KOPT-K1 (cell line): ENCODE data around the gene TMEM168.
"Not testable (repeated sequence)": the region's sequence is repeated elsewhere in the genome, so short reads cannot be mapped to it uniquely, and the experiment has no call there.

Experiments used
- H3K27ac ChIP-seq: fragments of 200-600 bp; sonication (generic); 2 replicates; pipeline ENCODE4 v1.5.1; 2016; ENCODE audit warnings: antibody characterized with exemption, mild to moderate bottlenecking, low read depth, low read length; ENCODE audit not compliant: poor library complexity, severe bottlenecking
- H3K36me3 ChIP-seq: fragments of 200-600 bp; sonication (generic); 2 replicates; pipeline ENCODE4 v1.5.1; 2017; ENCODE audit warnings: antibody characterized with exemption, mild to moderate bottlenecking, low read length, moderate library complexity; ENCODE audit not compliant: insufficient read depth
- H3K9me3 ChIP-seq: fragments of 200-600 bp; sonication (generic); 2 replicates; pipeline ENCODE4 v1.5.1; 2017; ENCODE audit warnings: antibody characterized with exemption, low read length, mild to moderate bottlenecking; ENCODE audit not compliant: insufficient read depth, poor library complexity, severe bottlenecking

TMEM168 gene, protein sequence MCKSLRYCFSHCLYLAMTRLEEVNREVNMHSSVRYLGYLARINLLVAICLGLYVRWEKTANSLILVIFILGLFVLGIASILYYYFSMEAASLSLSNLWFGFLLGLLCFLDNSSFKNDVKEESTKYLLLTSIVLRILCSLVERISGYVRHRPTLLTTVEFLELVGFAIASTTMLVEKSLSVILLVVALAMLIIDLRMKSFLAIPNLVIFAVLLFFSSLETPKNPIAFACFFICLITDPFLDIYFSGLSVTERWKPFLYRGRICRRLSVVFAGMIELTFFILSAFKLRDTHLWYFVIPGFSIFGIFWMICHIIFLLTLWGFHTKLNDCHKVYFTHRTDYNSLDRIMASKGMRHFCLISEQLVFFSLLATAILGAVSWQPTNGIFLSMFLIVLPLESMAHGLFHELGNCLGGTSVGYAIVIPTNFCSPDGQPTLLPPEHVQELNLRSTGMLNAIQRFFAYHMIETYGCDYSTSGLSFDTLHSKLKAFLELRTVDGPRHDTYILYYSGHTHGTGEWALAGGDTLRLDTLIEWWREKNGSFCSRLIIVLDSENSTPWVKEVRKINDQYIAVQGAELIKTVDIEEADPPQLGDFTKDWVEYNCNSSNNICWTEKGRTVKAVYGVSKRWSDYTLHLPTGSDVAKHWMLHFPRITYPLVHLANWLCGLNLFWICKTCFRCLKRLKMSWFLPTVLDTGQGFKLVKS

DNA sequence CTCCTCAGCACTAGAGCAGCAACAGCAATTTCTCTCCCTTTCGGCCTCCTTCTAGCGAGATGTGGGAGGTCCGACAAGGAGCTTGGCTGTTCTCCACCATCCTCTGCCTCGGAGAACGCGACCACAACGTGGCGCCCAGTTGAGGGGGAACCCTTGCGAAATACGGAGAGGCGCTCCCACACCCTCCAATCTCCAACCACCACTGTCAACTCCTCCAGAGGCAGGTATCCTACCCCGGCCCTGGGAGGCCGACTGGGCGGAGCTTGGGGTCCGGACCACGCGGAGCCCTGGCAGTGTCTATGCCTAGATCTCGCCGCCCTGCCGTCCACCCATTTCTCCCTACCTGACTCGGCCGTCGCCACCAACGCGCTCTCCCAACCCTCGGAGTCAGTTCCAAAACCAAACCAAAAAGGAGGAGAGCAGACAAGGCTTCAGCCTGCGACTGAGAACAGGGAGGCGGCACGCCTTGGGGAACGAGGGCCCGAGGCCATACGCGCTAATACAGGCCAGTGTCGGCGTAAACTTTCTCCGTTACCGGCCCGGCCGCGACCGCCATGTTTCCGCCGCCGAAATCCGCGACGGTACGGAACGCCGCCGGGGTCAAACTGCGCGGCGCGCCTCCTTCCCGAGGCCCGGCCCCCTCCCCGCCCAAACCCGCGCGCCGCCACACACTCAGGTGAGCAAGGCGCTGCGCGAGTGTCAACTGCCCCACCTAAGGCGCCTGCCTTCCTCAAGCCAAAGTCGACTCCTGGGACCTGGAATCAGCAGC lies at the start of gene TMEM168:
Gene TMEM168, minus strand, starts transcription at position 577 of the 769 bp plus-strand sequence. CDS start 5,568 bp downstream, outside the sequence.
- H3K27ac ChIP-seq, result peak within 1 kb of the TSS; percentile 75
- no peaks in the 10 kb centered on the region for H3K9me3 ChIP-seq
- H3K36me3 ChIP-seq, result no peaks in the 10 kb centered on the region

DNA sequence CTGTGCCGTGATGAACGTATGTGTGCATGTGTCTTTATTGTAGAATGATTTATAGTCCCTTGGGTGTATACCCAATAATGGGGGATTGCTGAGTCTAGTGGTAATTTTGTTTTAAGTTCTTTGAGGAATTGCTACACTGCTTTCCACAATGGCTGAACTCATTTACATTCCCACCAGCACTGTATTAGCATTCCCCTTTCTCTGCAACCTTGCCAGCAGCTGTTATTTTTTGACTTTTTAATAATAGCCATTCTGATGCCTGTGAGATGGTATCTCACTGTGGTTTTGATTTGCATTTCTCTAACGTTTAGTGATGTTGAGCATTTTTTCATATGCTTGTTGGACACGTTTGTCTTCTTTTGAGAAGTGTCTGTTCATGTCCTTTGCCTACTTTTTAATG lies 45.7 kb upstream of the TMEM168 start:
- H3K27ac ChIP-seq, result not testable (repeated sequence)
- H3K36me3 ChIP-seq, result peaks cover 18% of the 10 kb centered on the region
- peaks cover 30% of the 10 kb centered on the region for H3K9me3 ChIP-seq

DNA sequence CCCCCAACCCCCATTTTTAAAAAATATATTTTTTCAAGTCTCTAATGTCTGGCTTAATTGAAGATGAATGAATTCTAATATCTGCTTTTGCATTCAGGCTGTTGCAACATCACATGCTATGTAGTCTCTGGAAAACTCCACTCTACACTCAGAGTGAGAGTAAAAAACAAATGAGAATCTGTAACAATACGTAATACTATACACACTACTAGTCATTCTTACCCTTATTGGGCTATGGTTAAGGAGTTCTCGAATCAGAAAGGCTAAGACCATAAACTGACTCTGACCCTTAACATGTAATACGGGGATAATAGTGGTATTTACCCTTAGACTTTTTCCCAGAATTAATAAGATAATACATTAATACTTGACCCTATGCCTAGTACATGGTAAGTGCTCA lies 42.9 kb upstream of the TMEM168 start:
- Histone ChIP-seq H3K36me3 (peaks cover 45% of the 10 kb centered on the region), H3K27ac (no peak overlapping the region), H3K9me3 (peaks cover 47% of the 10 kb centered on the region)

DNA sequence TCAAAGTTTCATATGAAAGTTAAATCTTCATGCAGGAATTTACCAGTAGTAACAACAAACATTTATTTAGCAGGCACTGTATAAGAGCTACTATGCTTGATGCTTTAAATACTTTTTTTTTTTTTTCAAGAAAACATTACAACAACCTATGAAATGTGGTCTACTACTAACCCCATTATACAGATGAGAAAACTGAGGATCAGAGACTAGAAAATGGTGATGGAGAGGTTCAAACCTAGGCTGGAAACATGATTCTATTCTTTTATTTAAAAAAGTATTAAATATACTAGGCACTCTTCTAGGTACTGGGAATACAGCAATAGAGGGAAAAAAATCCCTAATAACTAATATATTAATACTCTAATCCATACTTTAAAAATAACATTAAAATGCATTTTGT lies 40.6 kb upstream of the TMEM168 start:
- Histone ChIP-seq H3K9me3 (peaks cover 45% of the 10 kb centered on the region), H3K36me3 (peaks cover 46% of the 10 kb centered on the region), H3K27ac (no peak overlapping the region)

DNA sequence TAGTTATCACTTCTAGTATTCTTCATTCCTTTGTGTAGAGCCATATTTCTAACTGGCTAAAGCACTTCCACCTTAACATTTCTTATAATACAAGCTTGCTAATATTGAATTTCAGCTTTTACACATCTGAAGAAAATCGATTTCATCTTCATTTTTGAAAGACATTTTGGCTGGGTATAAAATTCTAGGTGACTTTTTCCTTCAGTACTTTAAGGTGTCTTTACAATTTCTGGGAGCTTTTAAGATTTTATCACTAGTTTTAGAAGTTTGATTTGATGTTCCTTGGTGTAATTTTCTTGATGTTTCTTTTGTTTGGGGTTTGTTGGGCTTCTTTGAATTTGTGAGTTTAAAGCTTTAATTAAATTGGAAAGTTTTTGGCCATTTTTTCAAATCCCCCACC lies 38.5 kb upstream of the TMEM168 start:
- Histone ChIP-seq H3K36me3 (peaks cover 46% of the 10 kb centered on the region), H3K9me3 (peaks cover 51% of the 10 kb centered on the region), H3K27ac (no peak overlapping the region)

DNA sequence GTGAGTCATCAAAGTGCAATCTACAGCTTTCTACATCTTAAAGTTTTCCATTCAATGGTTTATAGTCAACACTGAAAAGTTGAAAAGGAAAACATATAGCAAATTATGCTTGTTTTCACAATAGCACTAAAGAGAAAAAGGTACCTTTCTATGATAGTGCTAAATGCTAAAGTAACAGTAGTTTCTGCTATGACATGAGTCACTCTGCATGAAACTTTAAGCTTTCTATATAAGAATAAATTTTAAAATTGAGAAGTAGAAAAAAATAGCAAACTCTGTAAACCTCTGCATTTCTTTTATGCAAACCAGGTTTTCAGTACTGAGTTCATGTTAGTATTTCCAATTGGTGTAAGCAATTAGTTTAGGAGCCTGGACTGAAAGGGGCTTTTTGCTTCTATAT lies 31.2 kb upstream of the TMEM168 start:
- Histone ChIP-seq H3K27ac (no peak overlapping the region), H3K9me3 (peaks cover 8% of the 10 kb centered on the region), H3K36me3 (peaks cover 26% of the 10 kb centered on the region)

DNA sequence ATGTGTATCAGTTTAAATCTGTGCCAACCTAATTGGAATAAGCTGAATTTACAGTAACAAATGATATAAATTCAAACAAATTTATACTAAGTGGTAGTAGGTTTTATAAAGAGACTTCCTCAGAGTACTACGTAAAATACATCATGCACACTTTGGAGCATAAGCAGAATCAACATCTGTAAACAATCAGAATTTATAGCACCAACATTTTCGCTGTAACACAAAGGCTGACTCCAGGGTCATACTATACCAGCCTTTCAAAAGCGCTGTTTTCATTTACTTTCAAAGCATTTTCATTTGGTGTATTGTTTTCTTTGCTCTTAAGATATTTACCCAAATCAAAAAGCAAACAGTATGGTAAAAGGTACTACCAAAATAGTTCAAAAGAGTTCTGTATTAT lies 29.3 kb upstream of the TMEM168 start:
- Histone ChIP-seq H3K36me3 (peaks cover 26% of the 10 kb centered on the region; the same call in 1 of the 2 replicates), H3K27ac (no peak overlapping the region), H3K9me3 (peaks cover 2% of the 10 kb centered on the region)

DNA sequence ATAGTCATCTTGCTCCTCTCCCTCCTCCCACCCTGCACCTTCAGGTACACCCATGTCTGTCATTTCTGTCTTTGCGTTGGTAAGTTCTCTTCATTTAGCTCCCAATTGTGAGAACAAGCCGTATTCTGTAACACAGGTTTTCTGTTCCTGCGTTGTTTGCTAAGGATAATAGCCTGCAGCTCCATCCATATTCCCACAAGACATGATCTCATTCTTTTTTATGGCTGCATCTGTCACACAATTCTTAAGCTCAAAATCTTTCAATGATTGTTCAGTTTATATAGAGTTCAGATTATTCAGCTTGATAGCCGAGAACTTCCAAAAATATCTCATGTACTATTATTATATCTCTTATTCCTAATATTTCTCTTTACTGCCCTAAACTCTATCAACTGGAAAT lies 16.0 kb upstream of the TMEM168 start:
- no peak overlapping the region for H3K27ac ChIP-seq
- no peaks in the 10 kb centered on the region for H3K9me3 ChIP-seq
- no peaks in the 10 kb centered on the region for H3K36me3 ChIP-seq

DNA sequence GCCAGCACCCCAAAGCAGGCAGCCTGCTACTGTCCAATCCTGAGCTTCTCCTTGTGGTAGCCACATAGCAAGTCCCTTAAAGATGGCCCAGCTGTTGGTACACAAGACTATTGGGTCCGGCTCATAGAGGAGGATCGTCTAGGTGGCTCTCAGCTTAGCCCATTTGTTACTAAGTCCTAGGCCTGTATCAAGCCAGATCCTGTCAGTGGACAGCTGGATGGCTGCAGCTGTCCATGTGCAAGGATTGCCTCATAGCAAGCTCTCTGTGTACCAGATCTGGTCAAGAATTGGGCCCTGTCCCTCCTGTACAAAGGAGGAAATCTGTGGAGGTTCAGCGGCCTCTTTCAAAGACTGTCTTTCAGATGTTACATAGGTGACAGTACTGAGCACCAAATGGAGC lies 12.2 kb upstream of the TMEM168 start:
- H3K36me3 ChIP-seq, result no peaks in the 10 kb centered on the region
- H3K27ac ChIP-seq, result no peak overlapping the region

DNA sequence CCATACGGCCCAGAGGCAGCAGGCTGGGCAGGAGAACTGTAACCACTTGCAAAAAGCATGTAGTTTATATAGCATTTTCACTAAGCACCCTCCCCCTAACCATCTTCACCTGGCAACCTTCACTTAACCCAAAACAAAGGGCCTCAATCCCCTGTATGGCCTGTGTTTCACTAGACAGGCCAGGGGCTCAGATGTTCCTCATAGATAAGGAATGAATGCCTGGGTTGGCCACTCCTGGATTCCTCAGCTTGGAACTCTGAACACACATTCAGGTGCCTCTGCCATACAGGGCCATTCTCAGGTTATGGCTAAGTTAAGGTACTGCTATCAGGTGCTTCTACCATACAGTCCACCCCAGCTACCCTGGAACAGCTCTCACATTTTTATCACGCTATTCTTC lies 10.3 kb upstream of the TMEM168 start:
- H3K27ac ChIP-seq, result no peak overlapping the region
- no peaks in the 10 kb centered on the region for H3K9me3 ChIP-seq
- H3K36me3 ChIP-seq, result no peaks in the 10 kb centered on the region

More for the DNA sequence above, 12.2 kb upstream of the TMEM168 start:
- no peaks in the 10 kb centered on the region for H3K9me3 ChIP-seq

DNA sequence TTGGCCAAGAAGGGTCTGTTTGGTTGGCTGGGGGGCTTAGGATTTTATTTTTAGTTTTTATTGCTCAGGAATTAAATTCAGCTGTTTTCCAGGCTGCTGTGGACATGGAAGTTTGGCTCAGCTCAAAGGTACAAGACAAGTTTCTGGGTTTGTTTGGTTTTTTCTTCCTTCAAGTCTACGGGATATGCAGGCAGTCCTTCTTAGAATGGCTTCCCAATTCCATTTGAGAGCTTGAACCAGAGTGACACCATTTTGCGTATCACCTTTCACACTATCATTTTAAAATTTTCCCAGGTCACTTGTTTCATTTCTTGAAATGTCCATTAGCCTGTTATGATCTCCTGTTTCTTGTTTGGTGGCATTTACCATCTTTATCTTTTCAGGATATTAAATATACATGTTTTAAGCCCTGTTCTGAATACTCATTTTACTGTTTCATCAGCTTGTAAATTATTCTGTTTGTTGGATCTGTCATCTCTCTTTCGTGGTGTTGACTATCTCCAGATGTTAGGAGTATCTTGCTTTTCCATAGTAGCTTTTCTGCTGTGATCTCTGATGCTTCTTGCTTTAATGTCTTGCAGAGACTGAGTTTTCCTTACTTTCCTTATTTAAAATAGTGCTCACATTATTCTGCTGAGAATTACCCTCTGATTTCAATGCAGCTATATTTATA lies 9.4 kb upstream of the TMEM168 start:
- Histone ChIP-seq H3K9me3 (no peaks in the 10 kb centered on the region), H3K36me3 (no peaks in the 10 kb centered on the region), H3K27ac (no peak overlapping the region)

DNA sequence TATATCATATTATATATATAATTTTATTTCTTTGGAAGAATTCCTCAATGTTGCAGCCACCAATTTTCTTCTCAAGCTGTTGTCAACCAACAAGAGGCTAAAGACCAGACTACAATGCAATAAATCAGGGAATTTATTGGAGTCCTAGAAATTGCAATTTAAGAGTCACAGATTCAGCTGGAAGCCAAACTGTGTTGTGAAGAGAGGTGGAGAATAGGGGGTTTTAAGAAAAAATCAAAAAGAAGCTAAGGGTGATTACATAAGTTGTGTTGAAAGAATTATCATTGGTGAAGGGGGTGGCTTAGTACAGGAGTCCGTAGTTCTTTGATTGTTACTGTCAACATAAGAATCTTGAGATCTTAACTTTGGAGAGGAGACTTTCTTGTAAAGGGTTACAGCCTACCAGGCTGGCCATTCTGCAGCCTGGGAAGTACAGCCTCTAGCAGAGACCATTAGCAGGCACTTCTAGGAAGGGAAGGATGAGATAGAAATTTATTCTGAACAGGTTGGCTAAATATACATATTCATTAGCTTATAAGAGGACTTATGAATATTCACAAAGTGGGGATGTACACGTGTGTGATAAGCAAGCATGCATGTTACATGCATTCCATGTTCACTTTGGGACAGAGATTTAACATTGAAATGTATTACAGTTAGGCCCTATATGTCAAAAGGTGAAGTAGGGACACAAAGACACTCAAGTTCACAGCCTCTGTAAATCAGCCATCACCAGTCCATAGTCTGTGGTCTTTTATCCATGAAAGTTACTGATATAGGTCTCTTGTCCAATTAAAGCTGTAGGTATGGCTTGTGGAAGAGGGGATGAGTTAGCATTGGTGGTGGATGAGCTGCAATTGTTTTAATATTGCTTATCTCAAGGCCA lies 8.3 kb upstream of the TMEM168 start:
- H3K36me3 ChIP-seq, result no peaks in the 10 kb centered on the region
- no peaks in the 10 kb centered on the region for H3K9me3 ChIP-seq
- no peak overlapping the region for H3K27ac ChIP-seq

DNA sequence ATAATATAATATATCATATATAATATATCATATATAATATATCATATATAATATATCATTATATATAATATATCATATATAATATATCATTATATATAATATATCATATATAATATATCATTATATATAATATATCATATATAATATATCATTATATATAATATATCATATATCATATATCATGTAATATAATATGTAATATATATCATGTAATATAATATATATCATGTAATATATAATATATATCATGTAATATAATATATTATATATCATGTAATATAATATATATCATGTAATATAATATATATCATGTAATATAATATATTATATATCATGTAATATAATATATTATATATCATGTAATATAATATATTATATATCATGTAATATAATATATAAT lies 6.4 kb upstream of the TMEM168 start:
- not testable (repeated sequence) for H3K27ac ChIP-seq, H3K36me3 ChIP-seq, H3K9me3 ChIP-seq

DNA sequence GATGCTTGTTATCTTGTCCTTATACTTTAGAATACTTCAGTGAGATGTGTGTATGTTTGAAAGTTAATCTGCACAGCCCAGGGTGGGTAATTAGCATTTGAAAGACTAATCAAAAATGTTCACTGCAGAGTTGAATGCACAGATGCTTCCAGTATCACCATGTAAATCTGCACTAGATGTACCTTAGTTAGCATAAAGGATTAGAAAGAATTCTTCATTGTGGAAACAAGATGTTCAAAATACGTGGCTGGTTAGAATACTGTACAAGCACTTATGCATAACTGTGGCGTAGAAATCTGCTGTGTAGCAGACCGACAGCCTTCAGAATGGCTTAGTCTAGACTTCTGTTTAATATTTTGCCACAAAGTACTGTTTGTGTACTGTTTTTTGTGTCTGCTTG lies 2.2 kb upstream of the TMEM168 start:
- Histone ChIP-seq H3K36me3 (no peaks in the 10 kb centered on the region), H3K9me3 (no peaks in the 10 kb centered on the region), H3K27ac (no peak overlapping the region)
